HG03354 (cell line): ENCODE measurements around the gene WASHC3.
A peak's percentile ranks its signal among the peaks of the same experiment; 100 is the strongest.
"Not testable (repeated sequence)": the region's sequence is repeated elsewhere in the genome, so short reads cannot be mapped to it uniquely, and the experiment has no call there.

Experiments used
- ATAC-seq: cut with Tn5 transposase; IDR thresholded peaks from one replicate; pipeline ENCODE4 v1.9.1; 2021; ENCODE audit warnings: mild to moderate bottlenecking; ENCODE audit not compliant: unreplicated experiment, poor library complexity, severe bottlenecking

WASHC3 gene, protein sequence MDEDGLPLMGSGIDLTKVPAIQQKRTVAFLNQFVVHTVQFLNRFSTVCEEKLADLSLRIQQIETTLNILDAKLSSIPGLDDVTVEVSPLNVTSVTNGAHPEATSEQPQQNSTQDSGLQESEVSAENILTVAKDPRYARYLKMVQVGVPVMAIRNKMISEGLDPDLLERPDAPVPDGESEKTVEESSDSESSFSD

GRCh38 chr12:102061560-102062418 lies at the start of gene WASHC3:
TSS of gene WASHC3 (minus strand) at chr12:102061991. CDS start at chr12:102061962, 29 bp downstream.
- ATAC-seq = peak; percentile 95

DNA sequence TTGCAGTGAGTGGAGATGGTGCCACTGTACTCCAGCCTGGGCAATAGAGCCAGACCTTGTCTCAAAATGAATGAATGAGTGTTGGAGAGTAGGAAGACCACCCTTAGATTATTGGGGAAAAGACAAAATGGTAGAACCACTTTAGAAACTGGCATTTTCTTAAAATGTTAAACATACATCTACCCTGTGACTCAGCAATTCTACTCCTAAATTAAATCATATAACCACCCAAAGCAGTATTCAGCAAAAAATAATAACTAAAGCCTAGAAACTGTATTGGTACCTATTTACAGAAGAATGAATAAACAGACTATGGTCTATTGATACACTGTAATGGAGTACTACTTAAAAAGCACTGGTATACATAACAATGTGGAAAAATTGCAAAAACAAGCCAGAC lies 49.0 kb upstream of the WASHC3 start:
- no peak for ATAC-seq

GRCh38 chr12:102107970-102108369 lies 46.2 kb upstream of the WASHC3 start:
- no peak for ATAC-seq

- ATAC-seq = no peak
Observed at GRCh38 chr12:102106905-102107304, 45.1 kb upstream of the WASHC3 start.

GRCh38 chr12:102096855-102097254 lies 35.1 kb upstream of the WASHC3 start:
- no peak for ATAC-seq

GRCh38 chr12:102095677-102096263 lies 34.0 kb upstream of the WASHC3 start:
- peak; percentile 71 for ATAC-seq

DNA sequence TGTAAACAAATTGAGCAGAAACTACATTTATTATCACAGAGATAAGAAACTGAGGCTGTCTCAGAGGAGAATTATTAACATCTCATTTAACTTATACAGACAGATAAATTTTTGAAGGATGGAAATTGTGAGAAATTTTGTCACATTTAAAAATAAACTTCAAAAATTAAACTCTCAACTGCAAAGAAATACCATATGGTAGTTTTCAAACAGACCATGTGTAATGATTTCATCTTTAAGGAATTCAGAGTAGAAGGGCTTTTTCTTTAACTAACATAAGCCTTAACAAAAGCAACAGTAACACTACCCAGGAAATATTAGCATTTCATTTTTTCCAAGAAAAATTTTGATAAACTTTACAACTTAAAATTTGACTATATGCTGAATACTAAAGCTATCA lies 31.5 kb upstream of the WASHC3 start:
- no peak for ATAC-seq

- not testable (repeated sequence) for ATAC-seq
Observed at GRCh38 chr12:102089228-102089835, 27.5 kb upstream of the WASHC3 start.

GRCh38 chr12:102080842-102081241 lies 19.1 kb upstream of the WASHC3 start:
- ATAC-seq = no peak

DNA sequence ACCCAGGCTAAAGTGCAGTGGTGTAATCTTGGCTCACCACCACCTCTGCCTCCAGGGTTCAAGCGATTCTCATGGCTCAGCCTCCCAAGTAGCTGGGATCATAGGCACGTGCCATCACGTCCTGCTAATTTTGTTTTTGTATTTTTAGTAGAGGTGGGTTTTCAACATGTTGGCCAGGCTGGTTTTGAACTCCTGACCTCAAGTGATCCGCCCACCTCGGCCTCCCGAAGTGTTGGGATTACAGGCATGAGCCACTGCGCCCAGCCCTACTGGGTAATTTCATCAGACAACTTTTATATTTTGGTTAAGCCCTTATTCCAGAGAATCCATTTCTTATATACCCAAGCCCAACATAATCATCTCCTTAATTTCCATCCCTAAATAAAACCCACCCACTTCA lies 10.3 kb upstream of the WASHC3 start:
- not testable (repeated sequence) for ATAC-seq

- ATAC-seq = no peak
Observed at GRCh38 chr12:102069707-102070106, 7.9 kb upstream of the WASHC3 start.

DNA sequence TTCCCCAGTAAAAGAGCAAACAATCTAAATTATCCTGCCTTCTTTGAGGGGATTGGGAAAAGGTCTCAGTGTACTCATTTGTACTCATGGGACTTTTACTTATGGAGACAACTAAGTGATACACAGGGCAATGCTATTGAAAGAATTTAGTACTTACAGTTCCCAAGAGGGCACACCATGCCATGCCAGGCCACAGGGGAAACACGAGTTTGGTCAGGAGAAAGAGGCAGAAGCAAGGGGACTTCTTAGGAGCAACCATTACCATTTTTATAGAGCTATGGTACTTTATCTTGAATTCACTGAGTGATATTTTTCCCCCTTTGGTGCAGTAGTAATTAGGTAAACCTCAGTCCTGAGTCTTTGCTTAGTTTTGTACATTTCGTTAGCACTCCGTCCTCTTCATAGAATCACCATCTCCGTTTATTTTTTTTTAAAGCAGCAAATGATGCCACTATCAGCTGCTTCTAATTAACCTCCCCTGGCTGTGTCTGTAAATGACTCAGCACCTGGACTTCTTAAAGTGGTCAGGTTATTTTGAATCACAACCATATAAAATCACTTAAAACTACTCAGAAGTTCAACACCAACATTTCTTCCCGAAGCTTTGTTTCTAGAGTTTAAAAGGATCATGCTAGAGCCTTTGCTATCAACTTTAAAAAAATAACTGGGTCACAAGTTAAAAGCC lies 5.9 kb upstream of the WASHC3 start:
- no peak for ATAC-seq

DNA sequence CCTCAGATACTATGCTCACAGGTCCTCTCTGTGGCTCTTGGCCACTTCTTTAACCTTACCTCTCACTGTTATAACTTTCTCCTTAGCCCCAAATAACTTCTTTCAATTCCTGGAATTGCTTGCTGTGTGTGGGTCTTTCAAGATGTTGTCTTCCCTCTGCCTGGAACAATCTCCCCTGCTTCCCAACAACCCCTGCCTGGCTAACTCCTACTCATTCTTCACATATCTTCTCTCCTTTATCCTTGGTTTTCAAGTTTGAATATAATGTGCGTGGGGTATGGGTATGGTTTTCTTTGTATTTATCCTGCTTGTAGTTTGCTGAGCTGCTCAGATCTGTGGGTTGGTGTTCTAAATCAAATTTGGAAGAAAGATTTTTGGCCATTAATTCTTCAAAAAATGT lies 2.7 kb upstream of the WASHC3 start:
- no peak for ATAC-seq

- ATAC-seq = no peak
Observed at GRCh38 chr12:102063069-102063468, 1.3 kb upstream of the WASHC3 start.

DNA sequence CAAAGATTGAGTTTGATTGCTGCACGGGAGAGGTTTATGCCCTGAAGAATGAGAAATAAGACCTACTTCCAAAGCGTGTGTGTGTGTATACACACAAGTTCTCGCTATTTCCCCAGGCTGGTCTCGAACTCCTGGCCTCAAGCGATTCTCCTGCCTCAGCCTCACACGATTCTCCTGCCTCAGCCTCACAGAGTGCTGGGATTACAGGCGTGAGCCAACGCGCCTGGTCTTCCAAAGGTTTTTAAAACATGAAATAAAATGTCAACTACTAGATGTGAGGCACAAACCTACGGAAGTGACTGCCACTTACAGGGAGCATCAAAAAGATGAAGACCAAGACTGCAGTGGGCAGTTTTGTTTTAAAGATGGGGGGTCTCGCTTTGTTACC lies 622 bp upstream of the WASHC3 start:
- ATAC-seq = no peak

DNA sequence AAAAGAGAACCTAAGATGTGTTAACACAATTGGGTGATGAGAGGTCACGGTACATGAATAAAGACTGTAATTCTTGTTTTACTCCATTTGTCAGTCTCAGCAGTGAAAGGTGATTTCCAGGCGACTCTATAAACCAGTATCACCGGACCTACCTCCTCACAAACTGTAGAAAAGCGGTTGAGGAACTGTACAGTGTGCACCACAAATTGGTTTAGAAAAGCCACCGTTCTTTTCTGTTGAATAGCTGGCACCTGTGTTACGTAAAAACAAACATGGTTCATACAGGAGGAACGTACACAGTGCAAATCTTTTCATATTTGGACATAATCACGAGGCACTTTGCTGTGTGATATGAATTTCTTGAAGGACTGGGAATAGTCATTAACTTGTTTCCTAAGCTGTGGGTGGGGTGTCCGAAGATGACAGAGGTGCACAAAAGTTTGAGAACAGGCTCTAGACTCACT lies 663 bp downstream of the WASHC3 start:
- ATAC-seq = peak; percentile 43

- ATAC-seq = no peak
Observed at GRCh38 chr12:102059343-102059742, 2.4 kb downstream of the WASHC3 start.

DNA sequence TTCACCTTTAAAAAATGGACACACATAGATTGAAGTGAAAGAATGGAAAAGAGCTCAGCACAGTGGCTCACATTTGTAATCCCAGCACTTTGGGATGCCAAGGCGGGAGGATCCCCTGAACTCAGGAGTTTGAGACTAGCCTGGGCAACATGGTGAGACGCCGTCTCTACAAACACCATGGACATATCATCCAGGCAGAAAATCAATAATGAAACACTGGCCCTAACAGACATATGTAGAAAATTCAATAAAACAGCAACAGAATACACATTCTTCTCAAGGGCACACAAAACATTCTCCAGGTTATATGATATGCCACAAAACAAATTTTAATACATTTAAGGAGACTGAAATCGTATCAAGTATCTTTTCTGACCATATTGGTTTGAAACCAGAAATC lies 7.4 kb downstream of the WASHC3 start:
- no peak for ATAC-seq

DNA sequence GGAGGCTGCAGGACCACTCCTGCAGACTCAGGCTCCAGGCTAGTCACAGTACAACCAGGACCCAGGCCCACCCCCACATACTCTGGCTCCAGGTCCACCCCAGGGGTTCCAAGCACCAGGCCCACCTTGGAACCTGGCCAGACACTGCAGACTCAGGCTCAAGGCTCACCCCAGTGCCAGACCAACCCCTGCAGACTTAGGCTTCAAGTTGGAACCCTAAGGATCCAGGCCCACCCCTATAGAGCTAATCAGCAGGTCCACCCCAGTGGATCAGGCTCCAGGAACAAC lies 8.8 kb downstream of the WASHC3 start:
- no peak for ATAC-seq
